SU-DHL-6 (cell line): ENCODE results near the gene FGD5.

Experiments used
- H2AFZ ChIP-seq: fragments of 200-600 bp; sonication (generic); 2 replicates; pipeline ENCODE4 v1.6.1; 2014; ENCODE audit warnings: low read depth, mild to moderate bottlenecking, moderate library complexity, mixed read lengths, antibody characterized with exemption, low read length; ENCODE audit not compliant: severe bottlenecking
- H3F3A ChIP-seq: fragments of 200-600 bp; shearing (Covaris generic); 2 replicates; pipeline ENCODE4 v1.6.0; 2016; ENCODE audit warnings: antibody characterized with exemption, mild to moderate bottlenecking; ENCODE audit not compliant: insufficient read depth
- H3K27ac ChIP-seq: fragments of 200-600 bp; sonication (generic); 2 replicates; pipeline ENCODE4 v1.5.1; 2016; ENCODE audit warnings: low read depth, mild to moderate bottlenecking, low read length, moderate library complexity, mixed read lengths
- H3K27me3 ChIP-seq: fragments of 200-600 bp; sonication (generic), shearing (Covaris generic); 2 replicates; pipeline ENCODE4 v1.6.0; 2014; ENCODE audit warnings: mild to moderate bottlenecking, low read length
- H3K36me3 ChIP-seq: fragments of 200-600 bp; sonication (generic); 2 replicates; pipeline ENCODE4 v1.6.1; 2014; ENCODE audit warnings: mild to moderate bottlenecking, low read length, mixed read lengths
- H3K4me2 ChIP-seq: fragments of 300-600, 200-600 bp; shearing (Covaris generic), sonication (generic); 2 replicates; pipeline ENCODE4 v1.6.0; 2014; ENCODE audit warnings: low read length, low read depth, mild to moderate bottlenecking; ENCODE audit not compliant: poor library complexity, severe bottlenecking
- H3K4me3 ChIP-seq: fragments of 200-600 bp; sonication (generic); 2 replicates; pipeline ENCODE4 v1.5.1; 2014; ENCODE audit warnings: antibody characterized with exemption, low read length, mild to moderate bottlenecking, mixed read lengths; ENCODE audit not compliant: insufficient read depth, poor library complexity, severe bottlenecking
- H3K79me2 ChIP-seq: fragments of 200-600 bp; sonication (generic); 2 replicates; pipeline ENCODE4 v1.6.1; 2014; ENCODE audit warnings: mild to moderate bottlenecking, low read length, moderate library complexity; ENCODE audit not compliant: insufficient read depth
- H3K9ac ChIP-seq: fragments of 200-600 bp; sonication (generic); 2 replicates; pipeline ENCODE4 v1.7.0; 2014; ENCODE audit warnings: mild to moderate bottlenecking, low read length
- H3K9me2 ChIP-seq: fragments of 200-600 bp; sonication (generic); replicated peaks from 2 replicates; pipeline ENCODE4 v1.6.1; 2014; ENCODE audit warnings: low read length; ENCODE audit not compliant: insufficient read depth
- H3K9me3 ChIP-seq: fragments of 200-600 bp; sonication (generic); 2 replicates; pipeline ENCODE4 v1.6.1; 2014; ENCODE audit warnings: low read length, mixed read lengths; ENCODE audit not compliant: insufficient read depth
- H4K20me1 ChIP-seq: fragments of 200-600 bp; sonication (generic); 2 replicates; pipeline ENCODE4 v1.6.1; 2014; ENCODE audit warnings: low read depth, mild to moderate bottlenecking, antibody characterized with exemption, low read length, moderate library complexity, mixed read lengths
- EZH2phosphoT487 ChIP-seq: fragments of 200-600 bp; sonication (generic), shearing (Covaris generic); conservative IDR thresholded peaks from 2 replicates; pipeline ENCODE4 v1.6.1; 2018; ENCODE audit warnings: mild to moderate bottlenecking, antibody characterized with exemption, low read length, moderate library complexity, mixed read lengths
- TF ChIP-seq, protein P1 (sequence below): fragments of 200-600 bp; sonication (generic); IDR thresholded peaks from one replicate; pipeline ENCODE4 v1.5.1; 2017; ENCODE audit warnings: antibody characterized with exemption, mild to moderate bottlenecking, low read length, moderate library complexity; ENCODE audit not compliant: insufficient read depth, poor library complexity, severe bottlenecking

Gene FGD5

GRCh38 chr3:14898929-14899328 is 80.2 kb downstream of the FGD5 start:
- no peak overlapping the region for H3K9ac ChIP-seq
- TF ChIP-seq EZH2phosphoT487, result no peak
- TF ChIP-seq, protein P1, sequence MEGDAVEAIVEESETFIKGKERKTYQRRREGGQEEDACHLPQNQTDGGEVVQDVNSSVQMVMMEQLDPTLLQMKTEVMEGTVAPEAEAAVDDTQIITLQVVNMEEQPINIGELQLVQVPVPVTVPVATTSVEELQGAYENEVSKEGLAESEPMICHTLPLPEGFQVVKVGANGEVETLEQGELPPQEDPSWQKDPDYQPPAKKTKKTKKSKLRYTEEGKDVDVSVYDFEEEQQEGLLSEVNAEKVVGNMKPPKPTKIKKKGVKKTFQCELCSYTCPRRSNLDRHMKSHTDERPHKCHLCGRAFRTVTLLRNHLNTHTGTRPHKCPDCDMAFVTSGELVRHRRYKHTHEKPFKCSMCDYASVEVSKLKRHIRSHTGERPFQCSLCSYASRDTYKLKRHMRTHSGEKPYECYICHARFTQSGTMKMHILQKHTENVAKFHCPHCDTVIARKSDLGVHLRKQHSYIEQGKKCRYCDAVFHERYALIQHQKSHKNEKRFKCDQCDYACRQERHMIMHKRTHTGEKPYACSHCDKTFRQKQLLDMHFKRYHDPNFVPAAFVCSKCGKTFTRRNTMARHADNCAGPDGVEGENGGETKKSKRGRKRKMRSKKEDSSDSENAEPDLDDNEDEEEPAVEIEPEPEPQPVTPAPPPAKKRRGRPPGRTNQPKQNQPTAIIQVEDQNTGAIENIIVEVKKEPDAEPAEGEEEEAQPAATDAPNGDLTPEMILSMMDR, result no peak
- no peaks in the 10 kb centered on the region for H3K27me3 ChIP-seq
- no peak overlapping the region for H3K4me3 ChIP-seq
- no peak overlapping the region for H2AFZ ChIP-seq
- no peaks in the 10 kb centered on the region for H3K36me3 ChIP-seq
- H3F3A ChIP-seq, result no peaks in the 10 kb centered on the region
- no peaks in the 10 kb centered on the region for H3K9me3 ChIP-seq
- no peak overlapping the region for H3K27ac ChIP-seq
- H3K79me2 ChIP-seq, result no peaks in the 10 kb centered on the region
- no peaks in the 10 kb centered on the region for H3K9me2 ChIP-seq
- no peaks in the 10 kb centered on the region for H4K20me1 ChIP-seq
- H3K4me2 ChIP-seq, result no peak overlapping the region

- Histone ChIP-seq H3F3A (no peaks in the 10 kb centered on the region), H2AFZ (no peak overlapping the region), H3K79me2 (no peaks in the 10 kb centered on the region), H3K4me2 (no peak overlapping the region), H3K9me2 (no peaks in the 10 kb centered on the region), H3K27me3 (no peaks in the 10 kb centered on the region), H3K27ac (no peak overlapping the region), H3K9ac (no peak overlapping the region), H3K36me3 (no peaks in the 10 kb centered on the region), H3K4me3 (no peak overlapping the region), H4K20me1 (no peaks in the 10 kb centered on the region), H3K9me3 (peaks cover 2% of the 10 kb centered on the region; the same call in 1 of the 2 replicates)
- TF ChIP-seq, protein P1, result no peak
- TF ChIP-seq EZH2phosphoT487, result no peak
Observed at GRCh38 chr3:14899993-14900618, 81.3 kb downstream of the FGD5 start.

GRCh38 chr3:14900881-14901873 is 82.4 kb downstream of the FGD5 start:
- Histone ChIP-seq H3K36me3 (no peaks in the 10 kb centered on the region), H3K9me2 (no peaks in the 10 kb centered on the region), H3K27me3 (no peaks in the 10 kb centered on the region), H3K27ac (no peak overlapping the region), H3K79me2 (no peaks in the 10 kb centered on the region), H3K9ac (no peak overlapping the region), H3K4me2 (no peak overlapping the region), H2AFZ (no peak overlapping the region), H4K20me1 (no peaks in the 10 kb centered on the region), H3F3A (no peaks in the 10 kb centered on the region), H3K4me3 (no peak overlapping the region), H3K9me3 (peaks cover 9% of the 10 kb centered on the region)
- TF ChIP-seq, protein P1, result no peak
- no peak for TF ChIP-seq EZH2phosphoT487
